K562 (cell line): ENCODE data around the gene NEURL4. TPM values are rescaled to one million over a fixed set of nuclear protein-coding genes. Genes with fewer than 3 reads are reported as not detected.
A peak's percentile ranks its signal among the peaks of the same experiment; 100 is the strongest.

Experiments used
- DPF2 ChIP-seq: fragments of 450-650 bp; IDR thresholded peaks from 2 replicates; pipeline ENCODE4 v1.6.1; 2016
- GATA2 ChIP-seq: sonication (generic); formaldehyde crosslinking; IDR thresholded peaks from 2 replicates; pipeline ENCODE4 v1.4.0; 2020; ENCODE audit warnings: mild to moderate bottlenecking, missing genetic modification reagents
- NRF1 ChIP-seq, 2 experiments: fragments of 450-650 bp; IDR thresholded peaks in 1 of 2; conservative IDR thresholded peaks in 1 of 2; 2 replicates each; pipeline ENCODE4 v1.6.1; 2014; ENCODE audit warnings: mild to moderate bottlenecking in 2 of 2
- PYGO2 ChIP-seq: fragments of 450-650 bp; IDR thresholded peaks from 2 replicates; pipeline ENCODE4 v1.6.1; 2016; ENCODE audit warnings: mild to moderate bottlenecking, missing genetic modification characterization, moderate library complexity, missing compliant biosample characterization
- RBFOX2 ChIP-seq: fragments of 200-400 bp; formaldehyde crosslinking; IDR thresholded peaks from 2 replicates; pipeline ENCODE4 v1.6.1; 2017; ENCODE audit warnings: low read depth, mild to moderate bottlenecking, low read length, moderate library complexity
- RBM34 ChIP-seq: fragments of 200-400 bp; formaldehyde crosslinking; IDR thresholded peaks from 2 replicates; pipeline ENCODE4 v1.6.1; 2018; ENCODE audit warnings: low read length, borderline replicate concordance; ENCODE audit not compliant: insufficient read depth
- RHOXF2B ChIP-seq: fragments of 250-450 bp; sonication (Bioruptor Pico); conservative IDR thresholded peaks from 2 replicates; pipeline ENCODE4 v1.5.1; 2021
- U2AF2 ChIP-seq: fragments of 200-400 bp; formaldehyde crosslinking; optimal IDR thresholded peaks from 2 replicates; pipeline ENCODE3; 2017; ENCODE audit warnings: low read depth, mild to moderate bottlenecking, low read length
- ZKSCAN8 ChIP-seq: fragments of 200-800 bp; sonication (Bioruptor generic); IDR thresholded peaks from 2 replicates; pipeline ENCODE4 v1.6.1; 2016; ENCODE audit warnings: missing genetic modification characterization, missing compliant biosample characterization
- polyA plus RNA-seq, 8 experiments: library from polyadenylated mRNA; depleted of rRNA in 4 of 8; stranded (reverse) in 5 of 8; unstranded in 3 of 8; fragments of >200 nt; fragmentation: Nextera tagmentation in 2 of 8; fragmentation: Illumina TruSeq in 1 of 8; extraction: Ambion mirVana in 2 of 8; extraction: Trizol in 1 of 8; gene quantifications; 2 replicates each; pipeline versions ENCODE4 v1.2.1 to v1.2.3, GENCODE V29; 2011 to 2014; ENCODE audit warnings: inconsistent platforms in 1 of 8, missing spikeins in 1 of 8
- total RNA-seq, 7 experiments: library from RNA; depleted of rRNA in 6 of 7; stranded (reverse); fragments of >200 nt in 6 of 7; fragmentation: Illumina TruSeq in 2 of 7; extraction: Trizol in 2 of 7; gene quantifications; 2 replicates each; pipeline versions ENCODE4 v1.2.1 to v1.2.3, GENCODE V29; 2011 to 2021; ENCODE audit warnings: low replicate concordance in 1 of 7
- TF ChIP-seq, protein P1 (sequence below): fragments of 450-650 bp; IDR thresholded peaks from 2 replicates; pipeline ENCODE4 v1.6.1; 2014; ENCODE audit warnings: low read depth, mild to moderate bottlenecking, moderate library complexity, borderline replicate concordance
- TF ChIP-seq, protein P2 (sequence below), 2 experiments: fragments of 450-650 bp; IDR thresholded peaks; 2 replicates each; pipeline ENCODE4 v1.6.1; 2016
- TF ChIP-seq, protein P3 (sequence below), 2 experiments: fragments of 450-650 bp; IDR thresholded peaks; 2 replicates each; pipeline ENCODE4 v1.6.1; 2016; ENCODE audit warnings: mild to moderate bottlenecking in 2 of 2, borderline replicate concordance in 1 of 2, low read depth in 1 of 2, moderate library complexity in 1 of 2
- TF ChIP-seq, protein P4 (sequence below): fragments of 250-450 bp; sonication (Bioruptor Pico); IDR thresholded peaks from 2 replicates; pipeline ENCODE4 v1.4.0; 2020; ENCODE audit warnings: mild to moderate bottlenecking

NEURL4 gene
- total and polyA plus RNA-seq, 9 of the 15 experiments (the other 6 are each of a cell fraction or from before 2014, with no cell fraction given), result 0.08 to 37.4 (median 11.5) TPM

DNA sequence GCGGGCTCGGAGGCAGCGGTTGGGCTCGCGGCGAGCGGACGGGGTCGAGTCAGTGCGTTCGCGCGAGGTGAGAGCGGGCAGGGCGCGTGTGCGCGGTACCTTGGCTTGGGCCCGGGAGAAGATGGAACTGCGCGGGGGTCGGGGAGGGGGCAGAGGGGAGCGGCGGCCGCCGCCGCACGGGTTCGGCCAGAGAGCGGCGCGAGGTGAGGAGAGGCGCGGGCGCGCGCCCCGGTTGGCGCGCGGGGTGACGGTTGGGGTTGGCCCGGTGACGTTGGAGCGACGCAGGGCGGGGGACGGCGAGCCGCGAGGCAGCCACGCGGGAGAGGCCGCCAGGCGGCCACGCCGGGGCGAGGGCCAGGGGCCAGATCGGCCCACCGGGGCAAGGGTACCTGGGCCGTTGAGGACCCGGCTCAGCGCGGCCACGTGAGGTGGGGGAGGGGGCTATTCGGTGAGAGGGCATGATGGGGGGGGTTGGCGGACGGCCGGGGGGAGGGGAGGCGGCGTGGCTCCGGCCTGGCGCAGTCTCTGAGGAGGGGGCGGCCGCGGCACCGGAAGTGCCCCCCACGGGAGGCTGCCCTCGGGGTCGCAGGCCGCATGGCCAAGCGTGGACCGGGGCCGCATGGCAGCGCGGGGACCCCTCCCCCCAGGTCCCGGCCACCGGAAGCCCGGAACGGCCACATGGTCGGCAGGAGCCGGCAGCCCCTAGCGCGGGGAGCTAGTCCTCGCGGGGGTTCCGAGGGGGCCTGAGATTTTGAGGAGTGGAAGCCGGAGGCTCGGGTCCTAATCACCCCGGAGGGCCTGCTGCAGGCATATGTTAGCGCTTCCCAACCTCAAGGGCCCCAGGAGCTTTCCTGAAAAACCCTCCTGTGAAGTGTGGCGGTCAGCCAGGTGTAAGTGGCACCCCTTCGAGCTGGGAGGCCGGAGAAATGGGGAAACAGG lies 21.2 kb downstream of the NEURL4 start (continued):
- TF ChIP-seq, protein P1, sequence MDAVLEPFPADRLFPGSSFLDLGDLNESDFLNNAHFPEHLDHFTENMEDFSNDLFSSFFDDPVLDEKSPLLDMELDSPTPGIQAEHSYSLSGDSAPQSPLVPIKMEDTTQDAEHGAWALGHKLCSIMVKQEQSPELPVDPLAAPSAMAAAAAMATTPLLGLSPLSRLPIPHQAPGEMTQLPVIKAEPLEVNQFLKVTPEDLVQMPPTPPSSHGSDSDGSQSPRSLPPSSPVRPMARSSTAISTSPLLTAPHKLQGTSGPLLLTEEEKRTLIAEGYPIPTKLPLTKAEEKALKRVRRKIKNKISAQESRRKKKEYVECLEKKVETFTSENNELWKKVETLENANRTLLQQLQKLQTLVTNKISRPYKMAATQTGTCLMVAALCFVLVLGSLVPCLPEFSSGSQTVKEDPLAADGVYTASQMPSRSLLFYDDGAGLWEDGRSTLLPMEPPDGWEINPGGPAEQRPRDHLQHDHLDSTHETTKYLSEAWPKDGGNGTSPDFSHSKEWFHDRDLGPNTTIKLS, result no peak
- TF ChIP-seq RBM34 (no peak), RHOXF2B (CRISPR knock-in tag) (no peak), ZKSCAN8 (CRISPR knock-in tag) (no peak), RBFOX2 (peak; percentile 76), DPF2 (no peak), PYGO2 (tag) (no peak), GATA2 (CRISPR knock-in tag) (no peak), U2AF2 (no peak), NRF1 (conservative IDR thresholded peaks at IDR 0.05 in 1 of 2, IDR thresholded peaks at IDR 0.05 in 1 of 2) (no peak)
- TF ChIP-seq, protein P2, sequence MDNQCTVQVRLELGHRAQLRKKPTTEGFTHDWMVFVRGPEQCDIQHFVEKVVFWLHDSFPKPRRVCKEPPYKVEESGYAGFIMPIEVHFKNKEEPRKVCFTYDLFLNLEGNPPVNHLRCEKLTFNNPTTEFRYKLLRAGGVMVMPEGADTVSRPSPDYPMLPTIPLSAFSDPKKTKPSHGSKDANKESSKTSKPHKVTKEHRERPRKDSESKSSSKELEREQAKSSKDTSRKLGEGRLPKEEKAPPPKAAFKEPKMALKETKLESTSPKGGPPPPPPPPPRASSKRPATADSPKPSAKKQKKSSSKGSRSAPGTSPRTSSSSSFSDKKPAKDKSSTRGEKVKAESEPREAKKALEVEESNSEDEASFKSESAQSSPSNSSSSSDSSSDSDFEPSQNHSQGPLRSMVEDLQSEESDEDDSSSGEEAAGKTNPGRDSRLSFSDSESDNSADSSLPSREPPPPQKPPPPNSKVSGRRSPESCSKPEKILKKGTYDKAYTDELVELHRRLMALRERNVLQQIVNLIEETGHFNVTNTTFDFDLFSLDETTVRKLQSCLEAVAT (IDR thresholded peaks at IDR 0.05), result no peak
- TF ChIP-seq, protein P3, sequence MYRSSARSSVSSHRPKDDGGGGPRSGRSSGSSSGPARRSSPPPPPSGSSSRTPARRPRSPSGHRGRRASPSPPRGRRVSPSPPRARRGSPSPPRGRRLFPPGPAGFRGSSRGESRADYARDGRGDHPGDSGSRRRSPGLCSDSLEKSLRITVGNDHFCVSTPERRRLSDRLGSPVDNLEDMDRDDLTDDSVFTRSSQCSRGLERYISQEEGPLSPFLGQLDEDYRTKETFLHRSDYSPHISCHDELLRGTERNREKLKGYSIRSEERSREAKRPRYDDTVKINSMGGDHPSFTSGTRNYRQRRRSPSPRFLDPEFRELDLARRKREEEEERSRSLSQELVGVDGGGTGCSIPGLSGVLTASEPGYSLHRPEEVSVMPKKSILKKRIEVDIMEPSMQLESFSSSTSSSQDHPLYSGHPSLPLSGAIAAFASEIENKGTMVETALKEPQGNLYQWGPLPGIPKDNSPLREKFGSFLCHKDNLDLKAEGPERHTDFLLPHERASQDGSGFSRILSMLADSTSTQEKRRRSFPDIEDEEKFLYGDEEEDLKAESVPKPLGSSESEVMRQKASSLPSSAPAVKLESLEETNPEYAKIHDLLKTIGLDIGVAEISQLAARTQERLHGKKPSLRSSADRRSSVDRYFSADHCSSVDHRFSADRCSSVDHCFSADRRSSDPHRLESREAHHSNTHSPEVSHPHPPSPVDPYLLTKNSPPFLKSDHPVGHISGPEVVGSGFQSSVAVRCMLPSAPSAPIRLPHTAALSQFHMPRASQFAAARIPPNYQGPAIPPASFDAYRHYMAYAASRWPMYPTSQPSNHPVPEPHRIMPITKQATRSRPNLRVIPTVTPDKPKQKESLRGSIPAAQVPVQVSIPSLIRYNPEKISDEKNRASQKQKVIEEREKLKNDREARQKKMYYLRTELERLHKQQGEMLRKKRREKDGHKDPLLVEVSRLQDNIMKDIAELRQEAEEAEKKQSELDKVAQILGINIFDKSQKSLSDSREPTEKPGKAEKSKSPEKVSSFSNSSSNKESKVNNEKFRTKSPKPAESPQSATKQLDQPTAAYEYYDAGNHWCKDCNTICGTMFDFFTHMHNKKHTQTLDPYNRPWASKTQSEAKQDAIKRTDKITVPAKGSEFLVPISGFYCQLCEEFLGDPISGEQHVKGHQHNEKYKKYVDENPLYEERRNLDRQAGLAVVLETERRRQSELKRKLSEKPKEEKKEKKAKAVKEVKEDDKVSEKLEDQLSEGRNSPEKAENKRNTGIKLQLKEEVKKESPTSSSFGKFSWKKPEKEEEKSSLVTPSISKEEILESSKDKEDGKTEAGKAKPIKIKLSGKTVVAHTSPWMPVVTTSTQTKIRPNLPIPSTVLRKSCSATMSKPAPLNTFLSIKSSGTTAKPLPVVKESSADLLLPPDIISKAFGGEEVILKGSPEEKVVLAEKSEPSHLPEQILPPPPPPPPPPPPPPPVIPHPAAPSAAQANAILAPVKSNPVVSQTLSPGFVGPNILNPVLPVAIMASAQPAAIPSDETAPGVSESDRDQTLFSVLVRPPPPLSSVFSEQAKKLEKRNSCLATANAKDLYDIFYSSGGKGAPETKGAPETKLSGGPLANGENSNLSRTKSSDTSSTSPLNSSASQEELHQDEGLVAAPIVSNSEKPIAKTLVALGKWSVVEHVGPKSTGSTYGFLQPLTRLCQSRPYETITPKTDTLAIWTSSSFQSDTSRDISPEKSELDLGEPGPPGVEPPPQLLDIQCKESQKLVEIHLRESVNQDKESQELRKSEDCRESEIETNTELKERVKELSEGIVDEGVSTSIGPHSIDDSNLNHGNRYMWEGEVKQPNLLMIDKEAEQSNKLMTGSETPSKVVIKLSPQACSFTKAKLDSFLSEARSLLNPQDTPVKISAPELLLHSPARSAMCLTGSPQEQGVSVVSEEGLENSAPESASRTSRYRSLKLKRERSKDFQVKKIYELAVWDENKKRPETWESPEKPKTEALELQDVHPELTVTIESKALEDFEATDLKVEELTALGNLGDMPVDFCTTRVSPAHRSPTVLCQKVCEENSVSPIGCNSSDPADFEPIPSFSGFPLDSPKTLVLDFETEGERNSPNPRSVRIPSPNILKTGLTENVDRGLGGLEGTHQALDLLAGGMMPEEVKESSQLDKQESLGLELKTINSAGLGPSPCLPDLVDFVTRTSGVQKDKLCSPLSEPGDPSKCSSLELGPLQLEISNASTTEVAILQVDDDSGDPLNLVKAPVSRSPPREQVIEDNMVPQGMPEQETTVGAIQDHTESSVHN (IDR thresholded peaks at IDR 0.05; ENCODE audit: borderline replicate concordance in 1 of 2, low read depth in 1 of 2), result no peak
- TF ChIP-seq, protein P4, sequence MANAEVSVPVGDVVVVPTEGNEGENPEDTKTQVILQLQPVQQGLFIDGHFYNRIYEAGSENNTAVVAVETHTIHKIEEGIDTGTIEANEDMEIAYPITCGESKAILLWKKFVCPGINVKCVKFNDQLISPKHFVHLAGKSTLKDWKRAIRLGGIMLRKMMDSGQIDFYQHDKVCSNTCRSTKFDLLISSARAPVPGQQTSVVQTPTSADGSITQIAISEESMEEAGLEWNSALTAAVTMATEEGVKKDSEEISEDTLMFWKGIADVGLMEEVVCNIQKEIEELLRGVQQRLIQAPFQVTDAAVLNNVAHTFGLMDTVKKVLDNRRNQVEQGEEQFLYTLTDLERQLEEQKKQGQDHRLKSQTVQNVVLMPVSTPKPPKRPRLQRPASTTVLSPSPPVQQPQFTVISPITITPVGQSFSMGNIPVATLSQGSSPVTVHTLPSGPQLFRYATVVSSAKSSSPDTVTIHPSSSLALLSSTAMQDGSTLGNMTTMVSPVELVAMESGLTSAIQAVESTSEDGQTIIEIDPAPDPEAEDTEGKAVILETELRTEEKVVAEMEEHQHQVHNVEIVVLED (CRISPR knock-in tag), result 0 out of 2 replicates have a peak, but pooled peaks have one; percentile 37
